Measurements from ENCODE around the gene OR8A1.

DNA sequence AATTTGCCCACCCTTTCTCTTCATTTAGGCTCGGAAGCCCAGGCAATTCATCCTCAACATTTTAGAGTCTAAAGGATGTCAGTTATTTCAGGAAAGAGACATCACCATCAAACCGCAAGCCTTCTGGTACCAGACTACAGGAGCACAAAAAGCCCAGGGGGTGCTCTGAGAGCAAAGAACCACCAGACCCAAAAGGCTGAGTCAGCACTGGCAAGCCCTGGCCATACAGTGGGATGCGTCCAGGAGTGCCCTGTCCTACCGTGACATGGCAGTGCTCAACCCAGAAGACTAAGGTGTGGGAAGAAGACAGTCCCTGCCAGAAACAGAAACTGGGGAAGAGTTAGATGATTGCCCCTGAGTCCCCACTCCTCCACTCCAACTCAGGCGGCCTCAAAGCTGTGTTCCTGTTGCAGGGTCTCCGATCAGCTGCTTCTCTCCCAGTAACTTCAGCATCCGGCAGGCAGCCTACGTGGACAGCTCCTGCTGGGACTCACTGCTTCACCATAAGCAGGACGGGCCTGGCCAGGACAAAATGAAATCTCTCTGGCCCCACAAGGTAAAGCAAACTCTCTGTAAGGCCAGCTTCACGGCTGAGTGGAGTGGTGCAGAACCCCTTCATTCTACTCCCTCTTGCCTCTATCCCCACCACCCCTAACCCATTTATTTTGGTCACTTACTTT is 42.9 kb downstream of the OR8A1 start:
- TF ChIP-seq, protein P1, sequence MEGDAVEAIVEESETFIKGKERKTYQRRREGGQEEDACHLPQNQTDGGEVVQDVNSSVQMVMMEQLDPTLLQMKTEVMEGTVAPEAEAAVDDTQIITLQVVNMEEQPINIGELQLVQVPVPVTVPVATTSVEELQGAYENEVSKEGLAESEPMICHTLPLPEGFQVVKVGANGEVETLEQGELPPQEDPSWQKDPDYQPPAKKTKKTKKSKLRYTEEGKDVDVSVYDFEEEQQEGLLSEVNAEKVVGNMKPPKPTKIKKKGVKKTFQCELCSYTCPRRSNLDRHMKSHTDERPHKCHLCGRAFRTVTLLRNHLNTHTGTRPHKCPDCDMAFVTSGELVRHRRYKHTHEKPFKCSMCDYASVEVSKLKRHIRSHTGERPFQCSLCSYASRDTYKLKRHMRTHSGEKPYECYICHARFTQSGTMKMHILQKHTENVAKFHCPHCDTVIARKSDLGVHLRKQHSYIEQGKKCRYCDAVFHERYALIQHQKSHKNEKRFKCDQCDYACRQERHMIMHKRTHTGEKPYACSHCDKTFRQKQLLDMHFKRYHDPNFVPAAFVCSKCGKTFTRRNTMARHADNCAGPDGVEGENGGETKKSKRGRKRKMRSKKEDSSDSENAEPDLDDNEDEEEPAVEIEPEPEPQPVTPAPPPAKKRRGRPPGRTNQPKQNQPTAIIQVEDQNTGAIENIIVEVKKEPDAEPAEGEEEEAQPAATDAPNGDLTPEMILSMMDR (IDR thresholded peaks at IDR 0.05) = no peak
- no peak for TF ChIP-seq POLR2A (IDR thresholded peaks at IDR 0.05)
